GM12892 (cell line): ENCODE measurements around the gene PTPRU.
A peak's percentile ranks its signal among the peaks of the same experiment; 100 is the strongest.

Experiments used
- DNase-seq: peaks from one replicate; pipeline ENCODE4 v3.0.0; 2011; ENCODE audit not compliant: insufficient read length
- FAIRE-seq: peaks from 2 replicates; lab custom pipeline; 2011; peaks lifted over from hg19 to GRCh38; lab: Jason Lieb, UNC
- POLR2A ChIP-seq: IDR thresholded peaks from 2 replicates; pipeline ENCODE4 v1.6.1; 2011; ENCODE audit warnings: low read depth, low read length, control low read depth
- POLR2AphosphoS5 ChIP-seq: IDR thresholded peaks from 2 replicates; pipeline ENCODE4 v1.6.1; 2011; ENCODE audit warnings: low read depth, low read length, control low read depth
- TAF1 ChIP-seq: IDR thresholded peaks from 2 replicates; pipeline ENCODE4 v1.6.1; 2011; ENCODE audit warnings: low read depth, mild to moderate bottlenecking, control low read depth, low read length, borderline replicate concordance

Gene PTPRU

DNA sequence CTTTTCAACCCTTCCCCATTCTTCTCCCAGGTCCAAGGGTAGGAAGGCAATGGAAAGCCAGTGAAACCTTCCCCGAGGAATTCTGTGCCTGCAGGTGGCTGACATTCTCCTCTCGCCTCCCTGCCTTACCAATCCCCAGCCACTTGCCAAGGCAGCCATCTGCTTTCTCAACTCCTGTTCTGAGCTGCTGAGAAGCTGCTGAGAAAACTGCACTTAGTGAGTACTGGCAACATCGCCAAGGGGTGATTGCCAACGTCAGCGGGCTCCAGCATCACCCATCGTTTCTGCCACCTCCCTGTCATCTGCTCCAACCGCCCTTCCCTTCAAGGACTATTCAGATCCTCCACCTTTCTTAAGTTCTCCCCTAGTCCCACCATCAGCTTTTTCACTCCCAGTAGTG is 106.0 kb downstream of the PTPRU start:
- TF ChIP-seq POLR2A (no peak), TAF1 (no peak), POLR2AphosphoS5 (no peak)
- FAIRE-seq (no peak), DNase-seq (no peak)

DNA sequence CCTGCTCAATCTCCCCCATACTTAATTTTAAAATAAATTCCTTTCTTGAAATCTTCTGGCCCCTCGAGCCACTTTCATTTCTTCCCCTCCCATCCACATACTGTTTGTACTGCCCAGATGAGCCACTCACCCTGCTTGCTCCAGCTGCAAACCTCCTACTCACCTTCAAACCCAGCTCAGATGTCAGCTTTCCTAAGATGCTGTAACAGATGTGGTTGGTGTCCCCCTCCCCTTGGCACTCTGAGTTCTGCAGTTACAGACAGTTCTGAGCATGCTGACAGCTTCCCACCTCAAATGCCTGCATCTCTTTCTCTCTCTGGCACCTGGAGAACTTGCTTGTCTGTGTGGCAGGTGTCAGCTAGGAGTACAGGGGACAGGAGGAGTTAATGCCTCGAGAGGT is 106.7 kb downstream of the PTPRU start:
- DNase-seq (no peak), FAIRE-seq (no peak)
- no peak for TF ChIP-seq TAF1
- no peak for TF ChIP-seq POLR2A
- TF ChIP-seq POLR2AphosphoS5 = no peak

DNA sequence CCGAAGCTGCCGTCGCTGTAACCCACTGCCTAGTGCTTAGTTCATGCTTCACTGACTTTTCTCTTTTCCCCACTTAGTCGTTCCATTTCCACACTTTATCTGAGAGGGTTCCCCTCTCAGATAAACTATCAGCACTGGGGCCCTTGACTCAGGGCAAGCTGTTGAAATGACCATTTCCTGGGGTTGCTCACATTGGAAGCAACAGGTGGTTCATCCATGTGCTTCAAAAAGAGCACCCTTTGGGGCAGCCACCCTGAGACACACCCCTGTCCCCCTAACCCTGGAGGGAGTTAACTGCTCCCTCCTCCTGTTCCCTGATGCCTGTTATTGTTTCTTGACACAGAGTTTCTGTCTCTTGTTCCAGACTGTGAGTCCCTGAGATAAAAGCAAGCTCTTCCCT is 107.2 kb downstream of the PTPRU start:
- DNase-seq (no peak), FAIRE-seq (no peak)
- TF ChIP-seq POLR2A = no peak

DNA sequence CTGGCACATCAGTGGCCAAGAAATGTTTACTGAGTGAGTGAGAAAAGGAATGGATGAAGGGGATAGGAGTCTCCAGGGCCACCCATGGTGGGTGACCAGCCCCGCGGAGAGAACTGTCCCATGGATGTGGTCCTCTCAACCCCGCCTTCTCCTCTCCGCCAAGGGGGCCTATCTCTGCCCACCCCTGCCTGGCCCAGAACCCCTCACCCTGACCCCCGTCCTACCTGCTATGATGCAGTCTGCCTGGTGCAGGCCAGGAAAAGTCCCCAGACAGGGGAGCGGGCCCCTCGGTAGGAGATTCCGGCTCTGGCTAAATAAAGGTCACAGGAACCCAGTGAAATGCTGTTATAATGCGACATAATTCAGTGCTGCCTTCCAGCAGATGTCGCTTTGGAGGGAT is 107.6 kb downstream of the PTPRU start:
- DNase-seq (no peak), FAIRE-seq (no peak)
- TF ChIP-seq POLR2AphosphoS5 = no peak
- TF ChIP-seq TAF1 = no peak

DNA sequence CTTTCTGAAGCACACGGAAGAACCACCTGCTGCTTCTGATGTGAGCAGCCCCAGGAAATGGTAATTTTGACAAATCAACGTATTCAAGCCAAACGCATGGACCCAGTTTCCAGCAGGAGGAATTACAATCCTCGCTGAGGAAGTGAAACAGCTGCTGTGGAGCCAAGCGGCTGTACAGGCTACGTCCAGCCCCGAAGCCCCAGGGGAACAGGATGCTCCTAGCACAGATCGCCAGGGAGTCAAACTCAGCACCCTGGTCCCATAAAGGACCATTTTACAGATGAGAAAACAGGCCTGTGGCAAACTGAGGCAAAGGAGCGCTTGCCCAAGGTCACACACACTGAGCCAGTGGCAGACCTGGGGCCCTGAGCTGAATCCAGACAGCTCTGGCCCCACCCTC is 108.0 kb downstream of the PTPRU start:
- FAIRE-seq = no peak
- DNase-seq = no peak
- TF ChIP-seq TAF1 (no peak), POLR2AphosphoS5 (no peak), POLR2A (no peak)

DNA sequence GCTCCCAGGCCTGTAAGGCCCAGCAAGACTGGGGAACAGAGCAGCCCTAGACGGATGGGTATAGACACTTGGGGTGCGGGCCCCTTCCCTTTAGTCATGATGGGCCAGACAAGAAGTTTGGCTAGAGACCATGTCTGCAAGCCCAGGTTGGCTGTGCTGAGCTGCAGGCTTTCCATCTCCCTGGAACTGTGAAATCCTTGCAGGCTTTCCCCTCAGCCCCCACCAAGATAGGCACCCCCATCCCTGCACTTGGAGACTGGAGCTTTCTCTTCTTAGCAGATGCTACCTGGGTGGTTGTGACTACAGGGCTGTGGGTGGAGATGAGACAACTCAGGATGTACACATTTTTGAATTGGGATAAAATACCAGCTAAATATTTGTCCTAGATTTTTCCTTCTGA is 110.3 kb downstream of the PTPRU start:
- TF ChIP-seq POLR2AphosphoS5 = no peak
- no peak for TF ChIP-seq POLR2A
- no peak for TF ChIP-seq TAF1
- no peak for DNase-seq
- FAIRE-seq = no peak

DNA sequence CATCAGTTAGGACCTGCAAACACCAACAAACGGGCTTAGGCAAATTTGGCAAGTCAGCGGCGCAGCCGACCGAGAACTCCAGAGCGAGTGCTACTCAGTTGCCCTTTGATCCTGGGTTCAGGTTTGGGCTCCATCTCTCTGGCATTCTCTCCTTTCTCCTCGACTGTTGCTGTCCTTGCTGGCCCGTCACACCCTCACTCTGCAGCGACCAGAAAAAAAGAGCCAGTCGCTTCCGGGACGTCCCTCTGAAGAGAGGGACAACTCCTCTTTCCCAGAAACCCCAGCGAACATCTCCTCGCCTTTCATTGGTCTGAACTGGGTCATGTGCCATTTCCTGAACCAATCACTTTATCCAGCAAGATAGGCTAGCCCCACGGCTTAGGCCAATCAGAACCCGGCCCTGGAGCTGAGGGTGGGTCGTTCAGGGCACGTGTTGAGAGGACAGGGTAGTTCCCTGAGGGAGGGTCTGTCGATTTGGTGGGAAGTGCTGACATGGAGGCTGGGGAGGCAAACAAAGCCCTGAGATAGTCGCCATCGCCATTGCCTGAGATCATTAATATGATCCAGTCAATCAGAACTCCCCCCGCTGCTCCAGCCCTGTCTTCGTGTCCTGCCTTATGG is 113.7 kb downstream of the PTPRU start:
- no peak for FAIRE-seq
- no peak for DNase-seq
- TF ChIP-seq TAF1 = no peak
- no peak for TF ChIP-seq POLR2A
- no peak for TF ChIP-seq POLR2AphosphoS5

DNA sequence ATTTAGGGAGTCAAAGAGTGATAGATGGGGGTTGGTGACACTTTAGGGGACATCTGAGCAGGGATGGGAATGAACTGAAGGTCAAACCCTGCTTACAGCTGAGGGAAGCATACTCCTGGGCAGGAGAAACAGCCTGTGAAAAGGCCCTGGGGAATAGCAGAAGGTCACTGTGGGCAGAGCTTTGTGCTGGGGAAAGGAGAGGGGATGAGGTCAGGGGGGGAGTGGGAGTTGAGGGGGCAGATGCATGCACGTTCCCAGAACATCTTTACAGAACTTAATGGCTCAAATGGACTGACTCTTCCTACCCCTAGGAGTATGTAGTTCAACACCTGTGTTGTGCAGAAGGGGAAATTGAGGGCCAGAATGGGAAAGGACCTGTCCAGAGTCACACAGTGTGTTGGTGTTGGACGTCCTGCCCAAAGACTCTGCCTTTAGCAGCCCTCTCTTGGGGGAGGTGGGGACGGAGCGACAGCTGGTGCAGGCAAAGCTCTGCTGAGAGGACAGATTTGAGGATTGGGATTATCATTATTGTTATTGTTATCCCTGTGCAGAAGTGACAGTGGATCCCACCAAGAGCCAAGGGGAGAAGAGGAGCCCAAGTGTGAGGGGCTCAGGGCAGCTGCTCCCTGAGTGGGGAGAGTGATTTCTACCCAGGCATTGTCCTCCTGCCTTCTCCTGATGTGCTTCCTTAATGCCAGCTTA is 116.5 kb downstream of the PTPRU start:
- FAIRE-seq = no peak
- no peak for DNase-seq

DNA sequence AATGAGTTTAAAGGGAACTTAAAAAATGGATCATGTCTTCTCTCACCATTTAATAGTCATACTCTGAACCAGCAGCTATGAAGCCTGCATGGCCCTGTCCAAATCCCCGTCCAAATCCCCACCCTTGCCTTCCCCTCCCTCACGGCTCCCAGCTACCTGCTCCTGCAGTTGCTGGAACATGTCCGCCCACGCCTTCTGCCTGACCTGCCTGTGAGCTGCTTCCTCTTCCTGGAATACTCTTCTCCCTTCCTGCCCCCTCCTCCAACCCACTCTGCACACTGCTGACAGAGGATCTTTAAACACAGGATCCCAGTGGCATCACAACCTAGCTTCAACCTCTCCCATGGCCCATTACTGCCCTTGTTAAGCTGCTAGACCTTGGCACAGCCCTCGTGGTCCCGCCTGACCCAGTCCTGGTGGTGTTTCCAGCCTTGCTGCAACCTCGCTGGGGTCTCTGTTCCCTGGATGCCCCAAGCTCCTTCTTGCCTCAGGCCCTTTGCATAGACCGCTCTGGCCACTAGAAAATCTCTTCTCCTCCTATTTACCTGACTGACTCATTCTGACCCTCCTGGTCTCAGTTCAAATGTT is 118.3 kb downstream of the PTPRU start:
- DNase-seq = no peak
- no peak for FAIRE-seq
- TF ChIP-seq POLR2AphosphoS5 (no peak), TAF1 (no peak), POLR2A (no peak)

More for the DNA sequence above, 116.5 kb downstream of the PTPRU start:
- no peak for TF ChIP-seq TAF1
- TF ChIP-seq POLR2A = no peak
- no peak for TF ChIP-seq POLR2AphosphoS5

DNA sequence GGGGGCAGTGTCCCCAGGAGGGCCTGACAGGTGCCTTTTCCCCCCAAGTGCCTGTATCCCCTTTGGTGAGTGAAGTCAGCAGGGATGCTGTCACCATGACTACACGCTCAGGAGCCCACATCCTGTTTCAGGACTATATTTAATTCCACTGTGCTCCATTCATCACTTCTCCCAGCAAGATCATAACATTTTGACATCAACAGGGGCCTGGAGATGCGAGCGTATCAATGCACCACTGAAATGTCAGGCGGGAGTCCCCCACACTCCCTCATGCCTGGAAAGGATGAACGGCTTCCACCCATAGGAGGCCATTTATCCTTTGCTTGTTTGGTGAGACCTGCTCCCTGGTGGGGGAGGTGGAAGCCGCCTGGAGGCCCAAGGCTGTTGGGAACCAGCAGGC is 119.1 kb downstream of the PTPRU start:
- DNase-seq (no peak), FAIRE-seq (no peak)
- TF ChIP-seq POLR2AphosphoS5 (no peak), TAF1 (no peak), POLR2A (no peak)

DNA sequence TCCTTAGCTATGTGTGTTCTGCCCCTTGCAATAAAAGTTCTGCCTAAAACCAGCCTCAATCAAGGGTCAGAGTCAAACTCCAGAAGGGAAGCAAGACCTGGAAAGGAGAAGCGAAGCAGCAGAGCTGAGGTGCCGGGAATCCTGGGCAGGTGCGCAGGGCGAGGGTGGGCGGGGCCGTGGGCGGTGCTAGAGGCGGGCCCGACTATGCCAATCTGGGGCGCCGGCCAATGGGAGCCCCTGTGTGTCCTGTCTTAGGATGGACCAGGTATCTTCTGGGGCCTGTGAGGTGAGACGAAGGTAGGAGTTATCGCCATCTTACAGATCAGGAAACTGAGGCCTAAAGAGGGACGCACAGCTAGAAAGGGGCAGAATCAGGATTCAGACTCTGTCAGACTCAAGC is 120.3 kb downstream of the PTPRU start:
- FAIRE-seq = no peak
- DNase-seq = peak; percentile 28
- no peak for TF ChIP-seq TAF1
- TF ChIP-seq POLR2A = no peak
- no peak for TF ChIP-seq POLR2AphosphoS5

DNA sequence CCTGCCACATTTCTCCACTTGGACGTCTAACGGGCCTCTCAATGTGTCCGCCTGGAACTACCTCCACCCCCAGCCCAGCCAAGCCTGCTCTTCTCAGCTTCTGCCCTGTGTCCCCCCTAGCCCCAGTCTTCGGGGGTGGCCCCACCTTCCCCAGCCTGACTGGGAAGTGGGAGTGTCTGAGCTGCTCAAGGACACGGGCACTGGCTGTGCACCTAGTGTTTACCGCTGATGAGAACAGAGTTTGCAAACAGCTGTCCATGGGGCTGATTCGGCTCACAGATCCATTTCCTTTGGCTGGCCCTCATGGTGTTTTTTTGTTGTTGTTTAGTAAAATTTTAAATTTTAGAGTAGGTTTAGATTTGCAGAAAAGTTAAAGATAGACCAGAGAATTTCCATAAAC is 121.1 kb downstream of the PTPRU start:
- FAIRE-seq (no peak), DNase-seq (no peak)

More for the DNA sequence above, 121.1 kb downstream of the PTPRU start:
- no peak for TF ChIP-seq TAF1
- no peak for TF ChIP-seq POLR2A
- TF ChIP-seq POLR2AphosphoS5 = no peak
